ENCODE results near the gene CCDC175. TPM values are rescaled to one million over a fixed set of nuclear protein-coding genes. Genes with fewer than 3 reads are reported as not detected.

CCDC175 gene
- total and polyA plus RNA-seq, 2 experiments from 2014 or later, result not detected

GRCh38 chr14:59511916-59512575 lies 64.6 kb downstream of the CCDC175 start:
- Histone ChIP-seq H3K27ac (no peak overlapping the region), H3K9me3 (ENCODE audit: low read depth) (no peaks in the 10 kb centered on the region), H3K27me3 (no peaks in the 10 kb centered on the region), H3K9me2 (replicated peaks; ENCODE audit: insufficient read depth) (no peaks in the 10 kb centered on the region), H3K36me3 (replicated peaks; ENCODE audit: insufficient read depth, low read depth) (no peaks in the 10 kb centered on the region), H4K20me1 (ENCODE audit: insufficient read depth, poor library complexity, severe bottlenecking) (no peaks in the 10 kb centered on the region), H2AFZ (no peak overlapping the region), H3K4me1 (ENCODE audit: insufficient read depth) (peaks cover 3% of the 10 kb centered on the region), H3K4me3 (no peak overlapping the region), H3K4me2 (no peak overlapping the region), H3K79me2 (no peaks in the 10 kb centered on the region)
- 81% methylated on average over 4 of the region's 4 CpGs for WGBS (ENCODE audit: low lambda C conversion rate, missing lambda C conversion rate)
- DNase-seq (ENCODE audit: low spot score), result no peak
- TF ChIP-seq, protein P1, sequence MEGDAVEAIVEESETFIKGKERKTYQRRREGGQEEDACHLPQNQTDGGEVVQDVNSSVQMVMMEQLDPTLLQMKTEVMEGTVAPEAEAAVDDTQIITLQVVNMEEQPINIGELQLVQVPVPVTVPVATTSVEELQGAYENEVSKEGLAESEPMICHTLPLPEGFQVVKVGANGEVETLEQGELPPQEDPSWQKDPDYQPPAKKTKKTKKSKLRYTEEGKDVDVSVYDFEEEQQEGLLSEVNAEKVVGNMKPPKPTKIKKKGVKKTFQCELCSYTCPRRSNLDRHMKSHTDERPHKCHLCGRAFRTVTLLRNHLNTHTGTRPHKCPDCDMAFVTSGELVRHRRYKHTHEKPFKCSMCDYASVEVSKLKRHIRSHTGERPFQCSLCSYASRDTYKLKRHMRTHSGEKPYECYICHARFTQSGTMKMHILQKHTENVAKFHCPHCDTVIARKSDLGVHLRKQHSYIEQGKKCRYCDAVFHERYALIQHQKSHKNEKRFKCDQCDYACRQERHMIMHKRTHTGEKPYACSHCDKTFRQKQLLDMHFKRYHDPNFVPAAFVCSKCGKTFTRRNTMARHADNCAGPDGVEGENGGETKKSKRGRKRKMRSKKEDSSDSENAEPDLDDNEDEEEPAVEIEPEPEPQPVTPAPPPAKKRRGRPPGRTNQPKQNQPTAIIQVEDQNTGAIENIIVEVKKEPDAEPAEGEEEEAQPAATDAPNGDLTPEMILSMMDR (IDR thresholded peaks at IDR 0.05; ENCODE audit: poor library complexity), result peak; percentile 46
- no peak for TF ChIP-seq EZH2 (IDR thresholded peaks at IDR 0.05; ENCODE audit: borderline replicate concordance)
- no peak for TF ChIP-seq EZH2phosphoT487 (IDR thresholded peaks at IDR 0.05; ENCODE audit: low read depth, severe bottlenecking, unreplicated experiment)

- Histone ChIP-seq H3K4me1 (ENCODE audit: insufficient read depth) (peaks cover 3% of the 10 kb centered on the region), H2AFZ (no peak overlapping the region), H3K4me3 (no peak overlapping the region), H3K27me3 (no peaks in the 10 kb centered on the region), H3K9me2 (replicated peaks; ENCODE audit: insufficient read depth) (no peaks in the 10 kb centered on the region), H3K79me2 (no peaks in the 10 kb centered on the region), H3K4me2 (peak overlapping the region; percentile 47), H3K36me3 (replicated peaks; ENCODE audit: insufficient read depth, low read depth) (no peaks in the 10 kb centered on the region), H3K27ac (peak overlapping the region; percentile 22), H4K20me1 (ENCODE audit: insufficient read depth, poor library complexity, severe bottlenecking) (no peaks in the 10 kb centered on the region), H3K9me3 (ENCODE audit: low read depth) (no peaks in the 10 kb centered on the region)
- WGBS (ENCODE audit: low lambda C conversion rate, missing lambda C conversion rate), result 30% methylated on average over 3 of the region's 3 CpGs
- DNase-seq (ENCODE audit: low spot score), result peak; percentile 25
- TF ChIP-seq EZH2phosphoT487 (IDR thresholded peaks at IDR 0.05; ENCODE audit: low read depth, severe bottlenecking, unreplicated experiment) (no peak), EZH2 (IDR thresholded peaks at IDR 0.05; ENCODE audit: borderline replicate concordance) (no peak)
- TF ChIP-seq, protein P1 (IDR thresholded peaks at IDR 0.05; ENCODE audit: poor library complexity), result no peak
These were observed 65.6 kb downstream of the CCDC175 start for GRCh38 chr14:59510966-59511365.

DNA sequence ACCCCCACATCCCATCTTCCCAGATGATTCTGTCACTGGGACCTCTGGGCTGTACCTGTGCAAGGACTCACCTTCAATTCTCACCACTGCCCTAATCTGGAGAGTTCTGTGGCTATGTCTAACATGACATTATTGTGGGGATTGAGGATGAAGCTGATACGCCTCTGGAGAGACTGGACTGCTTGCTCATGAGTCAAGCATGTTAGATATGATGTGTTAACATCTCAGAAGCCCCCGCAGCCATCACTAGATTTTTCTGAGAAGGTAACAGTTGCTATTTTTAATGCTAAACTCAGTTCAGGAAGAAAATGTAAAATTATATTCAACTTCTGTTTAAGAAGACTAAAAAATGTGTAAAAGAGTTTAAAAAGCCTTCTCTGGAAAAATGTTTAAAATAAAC lies 66.6 kb downstream of the CCDC175 start:
- Histone ChIP-seq H3K9me2 (replicated peaks; ENCODE audit: insufficient read depth) (no peaks in the 10 kb centered on the region), H4K20me1 (ENCODE audit: insufficient read depth, poor library complexity, severe bottlenecking) (no peaks in the 10 kb centered on the region), H3K4me1 (ENCODE audit: insufficient read depth) (peaks cover 3% of the 10 kb centered on the region), H3K36me3 (replicated peaks; ENCODE audit: insufficient read depth, low read depth) (no peaks in the 10 kb centered on the region), H3K9me3 (ENCODE audit: low read depth) (no peaks in the 10 kb centered on the region), H3K27ac (no peak overlapping the region), H3K27me3 (no peaks in the 10 kb centered on the region), H3K79me2 (no peaks in the 10 kb centered on the region), H3K4me3 (no peak overlapping the region), H2AFZ (no peak overlapping the region), H3K4me2 (no peak overlapping the region)
- TF ChIP-seq EZH2 (IDR thresholded peaks at IDR 0.05; ENCODE audit: borderline replicate concordance), result no peak
- TF ChIP-seq, protein P1 (IDR thresholded peaks at IDR 0.05; ENCODE audit: poor library complexity), result no peak
- no peak for TF ChIP-seq EZH2phosphoT487 (IDR thresholded peaks at IDR 0.05; ENCODE audit: low read depth, severe bottlenecking, unreplicated experiment)
- DNase-seq (ENCODE audit: low spot score), result no peak
- 89% methylated on average over 2 of the region's 2 CpGs for WGBS (ENCODE audit: low lambda C conversion rate, missing lambda C conversion rate)

All from hepatocyte (in vitro differentiated cells).